K562 (cell line): Measurements from ENCODE around the gene EIF5. TPM values are rescaled to one million over a fixed set of nuclear protein-coding genes. Genes with fewer than 3 reads are reported as not detected.

Experiments
- ARHGAP35 ChIP-seq: fragments of 450-650 bp; IDR thresholded peaks from 2 replicates; pipeline ENCODE4 v1.6.1; 2018; ENCODE audit not compliant: partially characterized antibody
- CEBPB ChIP-seq: fragments of 450-650 bp; IDR thresholded peaks from 2 replicates; pipeline ENCODE4 v1.6.1; 2016; ENCODE audit warnings: missing genetic modification characterization, missing compliant biosample characterization
- CHD4 ChIP-seq: fragments of 200-600 bp; sonication (generic); IDR thresholded peaks from 3 replicates; pipeline ENCODE4 v1.6.1; 2012; ENCODE audit warnings: low read depth, mild to moderate bottlenecking, mixed read lengths, low read length, inconsistent platforms; ENCODE audit not compliant: insufficient read depth, insufficient replicate concordance, poor library complexity, severe bottlenecking
- ETV6 ChIP-seq, 3 experiments: fragments of 150-350 bp in 1 of 3; sonication (generic) in 1 of 3; formaldehyde crosslinking in 1 of 3; IDR thresholded peaks; 2 replicates each; pipeline versions ENCODE4 v1.6.1 to v1.8.0; 2014 to 2022; ENCODE audit warnings: borderline replicate concordance in 2 of 3, low read depth in 2 of 3, antibody characterized with exemption in 1 of 3, low read length in 1 of 3, mild to moderate bottlenecking in 1 of 3, missing genetic modification reagents in 1 of 3
- FOXK2 ChIP-seq, 2 experiments: fragments of 450-650 bp; IDR thresholded peaks in 1 of 2; conservative IDR thresholded peaks in 1 of 2; 2 replicates each; pipeline ENCODE4 v1.6.1; 2016; ENCODE audit warnings: low read depth in 2 of 2, mild to moderate bottlenecking in 1 of 2
- GABPB1 ChIP-seq: sonication (generic); formaldehyde crosslinking; IDR thresholded peaks from 2 replicates; pipeline ENCODE4 v1.8.0; 2022; ENCODE audit warnings: mild to moderate bottlenecking, missing genetic modification reagents
- GTF2A2 ChIP-seq: IDR thresholded peaks from 2 replicates; pipeline ENCODE4 v1.6.1; 2016; ENCODE audit warnings: mild to moderate bottlenecking, missing genetic modification characterization, missing compliant biosample characterization
- HCFC1 ChIP-seq: IDR thresholded peaks from 2 replicates; pipeline ENCODE4 v1.6.1; 2012; ENCODE audit warnings: low read depth, low read length, improper control_type of control experiment
- HINFP ChIP-seq: fragments of 450-650 bp; conservative IDR thresholded peaks from 2 replicates; pipeline ENCODE4 v1.6.1; 2016; ENCODE audit warnings: missing genetic modification characterization, low read depth, mild to moderate bottlenecking, control low read depth, missing compliant biosample characterization
- NBN ChIP-seq: fragments of 450-650 bp; IDR thresholded peaks from 2 replicates; pipeline ENCODE4 v1.6.1; 2016; ENCODE audit warnings: low read depth, mild to moderate bottlenecking
- NFYB ChIP-seq: IDR thresholded peaks from 2 replicates; pipeline ENCODE4 v1.6.1; 2011; ENCODE audit warnings: mild to moderate bottlenecking, moderate library complexity; ENCODE audit not compliant: insufficient read length; ENCODE audit errors: extremely low read depth
- PHF21A ChIP-seq: fragments of 450-650 bp; IDR thresholded peaks from 2 replicates; pipeline ENCODE4 v1.6.1; 2017; ENCODE audit warnings: low read depth, borderline replicate concordance
- PTTG1 ChIP-seq: fragments of 450-650 bp; IDR thresholded peaks from 2 replicates; pipeline ENCODE4 v1.6.1; 2016; ENCODE audit warnings: low read depth, mild to moderate bottlenecking, missing genetic modification characterization, missing compliant biosample characterization
- SRSF1 ChIP-seq: fragments of 200-400 bp; formaldehyde crosslinking; IDR thresholded peaks from 2 replicates; pipeline ENCODE4 v1.6.1; 2017; ENCODE audit warnings: mild to moderate bottlenecking, low read depth, low read length, moderate library complexity
- ZBTB11 ChIP-seq, 3 experiments: fragments of 200-800 bp in 1 of 3; fragments of 250-450 bp in 1 of 3; fragments of 450-650 bp in 1 of 3; sonication (Bioruptor Pico) in 1 of 3; sonication (Bioruptor generic) in 1 of 3; formaldehyde crosslinking in 1 of 3; IDR thresholded peaks; 2 replicates each; pipeline versions ENCODE4 v1.6.1 to v1.8.0; 2016 to 2022; ENCODE audit warnings: mild to moderate bottlenecking in 2 of 3, missing genetic modification characterization in 2 of 3, missing compliant biosample characterization in 1 of 3, moderate library complexity in 1 of 3
- ZNF224 ChIP-seq: sonication (generic); formaldehyde crosslinking; IDR thresholded peaks from 2 replicates; pipeline ENCODE4 v1.8.0; 2022; ENCODE audit warnings: mild to moderate bottlenecking, missing genetic modification reagents
- ZNF239 ChIP-seq: fragments of 250-450 bp; sonication (Bioruptor Pico); IDR thresholded peaks from 2 replicates; pipeline ENCODE4 v1.4.0; 2020; ENCODE audit warnings: mild to moderate bottlenecking
- ZNF384 ChIP-seq: IDR thresholded peaks from 2 replicates; pipeline ENCODE4 v1.6.1; 2012; ENCODE audit warnings: low read depth, low read length, improper control_type of control experiment
- ZNF583 ChIP-seq: fragments of 250-450 bp; sonication (Bioruptor Pico); IDR thresholded peaks from 2 replicates; pipeline ENCODE4 v1.4.0; 2020
- ZNF785 ChIP-seq: fragments of 250-450 bp; sonication (Bioruptor Pico); IDR thresholded peaks from 2 replicates; pipeline ENCODE4 v1.4.0; 2020; ENCODE audit warnings: mild to moderate bottlenecking
- polyA plus RNA-seq, 8 experiments: library from polyadenylated mRNA; depleted of rRNA in 4 of 8; stranded (reverse) in 5 of 8; unstranded in 3 of 8; fragments of >200 nt; fragmentation: Nextera tagmentation in 2 of 8; fragmentation: Illumina TruSeq in 1 of 8; extraction: Ambion mirVana in 2 of 8; extraction: Trizol in 1 of 8; gene quantifications; 2 replicates each; pipeline versions ENCODE4 v1.2.1 to v1.2.3, GENCODE V29; 2011 to 2014; ENCODE audit warnings: inconsistent platforms in 1 of 8, missing spikeins in 1 of 8
- total RNA-seq, 7 experiments: library from RNA; depleted of rRNA in 6 of 7; stranded (reverse); fragments of >200 nt in 6 of 7; fragmentation: Illumina TruSeq in 2 of 7; extraction: Trizol in 2 of 7; gene quantifications; 2 replicates each; pipeline versions ENCODE4 v1.2.1 to v1.2.3, GENCODE V29; 2011 to 2021; ENCODE audit warnings: low replicate concordance in 1 of 7

Gene EIF5
- total and polyA plus RNA-seq, 9 of the 15 experiments (the other 6 are each of a cell fraction or from before 2014, with no cell fraction given), result 92.7 to 442 (median 190) TPM

GRCh38 chr14:103385152-103385928 lies 51.3 kb downstream of the EIF5 start, which contains the start of gene MARK3 (continued):
- TF ChIP-seq ZBTB11 (CRISPR knock-in tag; IDR thresholded peaks at IDR 0.05) (peak; percentile 86 to 98 (median 93); a peak in 5 of 6 replicates), FOXK2 (conservative IDR thresholded peaks at IDR 0.05 in 1 of 2, IDR thresholded peaks at IDR 0.05 in 1 of 2; ENCODE audit: low read depth in 2 of 2) (no peak), ZNF224 (CRISPR knock-in tag) (no peak), PTTG1 (tag) (no peak), ZNF384 (no peak), CEBPB (tag) (no peak), CHD4 (no peak), ZNF785 (CRISPR knock-in tag) (no peak), NFYB (peak; percentile 85), PHF21A (no peak), ZNF583 (CRISPR knock-in tag) (no peak), GABPB1 (CRISPR knock-in tag) (peak; percentile 97), HCFC1 (peak; percentile 53), ZNF239 (CRISPR knock-in tag) (no peak), SRSF1 (no peak), NBN (no peak), ARHGAP35 (no peak), HINFP (tag) (no peak), GTF2A2 (tag) (no peak), ETV6 (IDR thresholded peaks at IDR 0.05; ENCODE audit: borderline replicate concordance in 1 of 2, low read depth in 2 of 2, low read length in 1 of 2) (no peak), ETV6 (CRISPR knock-in tag; IDR thresholded peaks at IDR 0.05; ENCODE audit: borderline replicate concordance) (no peak)
